GM21526 (cell line): ENCODE results near the gene RBCK1.

Source experiments
- ATAC-seq: cut with Tn5 transposase; IDR thresholded peaks from one replicate; pipeline ENCODE4 v1.9.1; 2021; ENCODE audit warnings: moderate library complexity; ENCODE audit not compliant: unreplicated experiment, low FRiP score

The RBCK1 gene

GRCh38 chr20:396619-397431 lies 11.3 kb upstream of the RBCK1 start:
- no peak for ATAC-seq

- ATAC-seq = no peak
Measured at GRCh38 chr20:397432-398237, 10.5 kb upstream of the RBCK1 start.

GRCh38 chr20:399182-399707 lies 8.9 kb upstream of the RBCK1 start:
- ATAC-seq = no peak

DNA sequence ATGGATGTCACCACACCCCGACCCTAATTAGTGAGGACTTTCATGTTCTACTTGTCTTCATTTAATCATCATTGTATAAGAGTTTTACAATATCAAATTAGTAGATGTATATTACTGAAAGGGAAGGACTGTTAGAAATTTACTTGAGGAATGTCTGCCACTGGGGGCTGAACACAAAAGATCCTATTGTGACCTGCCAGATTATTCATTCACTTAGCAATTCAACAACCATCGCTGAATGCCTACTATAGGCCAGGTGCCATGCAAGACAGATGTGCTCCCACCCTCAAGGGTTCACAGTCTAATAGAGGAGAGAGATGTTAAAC lies 8.0 kb upstream of the RBCK1 start:
- ATAC-seq = no peak

DNA sequence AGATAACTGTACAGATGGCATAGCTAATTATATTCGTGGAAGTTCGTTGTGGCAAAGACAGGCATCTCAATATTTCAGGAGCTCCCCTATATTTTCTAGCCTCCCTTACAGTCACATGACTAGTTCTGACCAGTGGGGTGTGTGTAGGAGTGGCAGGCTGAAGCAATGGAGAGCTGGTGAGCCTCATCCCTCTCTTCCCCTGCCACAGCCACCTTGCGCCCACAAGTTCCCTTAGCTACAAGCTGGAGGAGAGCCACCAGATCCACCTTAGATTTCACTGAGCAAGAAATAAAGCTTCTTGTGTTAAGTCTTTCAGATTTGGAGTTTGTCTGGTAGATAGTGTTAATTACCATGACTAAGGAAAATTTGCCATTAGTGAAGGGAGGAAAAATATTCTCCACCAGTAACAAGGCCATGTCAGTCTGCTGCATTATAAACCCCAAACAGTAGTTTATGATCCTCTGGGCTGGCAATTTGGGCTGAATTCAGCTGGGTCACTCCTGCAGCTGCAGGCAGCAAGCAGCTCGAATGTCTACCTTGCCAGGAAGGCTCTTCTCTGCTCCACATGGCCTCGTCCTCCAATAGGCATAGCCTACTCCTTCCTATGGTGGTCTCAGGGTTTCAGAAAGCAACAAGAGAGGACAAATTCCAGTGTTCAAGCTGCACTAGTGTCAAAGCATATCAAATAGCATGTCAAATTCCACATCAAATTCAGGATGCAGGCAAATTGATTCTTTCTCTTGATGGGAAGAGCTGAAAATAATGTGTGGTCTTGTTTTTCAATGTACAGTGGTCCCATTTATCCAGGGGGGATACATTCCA lies 7.4 kb upstream of the RBCK1 start:
- ATAC-seq = no peak

DNA sequence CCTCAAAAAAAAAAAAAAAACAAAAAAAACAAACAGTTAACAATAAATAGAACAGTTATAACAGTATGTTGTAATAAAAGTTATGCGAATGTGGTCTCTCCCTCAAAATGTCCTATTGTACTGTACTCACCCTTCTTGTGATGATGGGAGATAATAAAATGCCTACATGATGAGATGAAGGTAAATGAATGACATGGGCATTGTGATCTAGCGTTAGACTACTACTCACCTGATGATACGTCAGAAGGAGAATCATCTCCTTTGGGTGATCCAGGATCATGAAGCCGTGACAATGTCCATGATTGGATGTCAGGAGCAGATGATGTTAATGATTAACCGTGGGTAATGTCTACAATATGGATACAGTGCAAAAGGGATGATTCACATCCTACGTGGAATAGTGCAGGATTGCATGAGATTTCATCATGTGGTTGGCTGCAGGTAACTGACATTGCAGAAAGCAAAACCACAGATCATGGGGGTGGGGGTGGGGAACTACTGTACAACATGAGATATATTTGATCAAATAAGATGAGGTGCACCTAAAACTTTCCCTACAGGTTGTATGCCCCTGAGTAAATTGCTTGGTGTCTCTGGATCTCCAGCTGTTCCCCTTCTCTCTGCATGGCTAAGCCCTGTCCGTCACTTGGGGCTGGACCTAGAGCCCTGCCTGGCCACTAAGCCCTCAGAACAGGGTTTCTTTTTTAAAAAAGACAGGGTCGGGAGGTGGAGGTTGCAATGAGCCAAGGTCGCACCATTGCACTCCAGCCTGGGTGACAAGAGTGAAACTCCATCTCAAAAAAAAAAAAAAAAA lies 6.2 kb upstream of the RBCK1 start:
- no peak for ATAC-seq

- ATAC-seq = no peak
Measured at GRCh38 chr20:402496-402885, 5.6 kb upstream of the RBCK1 start.

DNA sequence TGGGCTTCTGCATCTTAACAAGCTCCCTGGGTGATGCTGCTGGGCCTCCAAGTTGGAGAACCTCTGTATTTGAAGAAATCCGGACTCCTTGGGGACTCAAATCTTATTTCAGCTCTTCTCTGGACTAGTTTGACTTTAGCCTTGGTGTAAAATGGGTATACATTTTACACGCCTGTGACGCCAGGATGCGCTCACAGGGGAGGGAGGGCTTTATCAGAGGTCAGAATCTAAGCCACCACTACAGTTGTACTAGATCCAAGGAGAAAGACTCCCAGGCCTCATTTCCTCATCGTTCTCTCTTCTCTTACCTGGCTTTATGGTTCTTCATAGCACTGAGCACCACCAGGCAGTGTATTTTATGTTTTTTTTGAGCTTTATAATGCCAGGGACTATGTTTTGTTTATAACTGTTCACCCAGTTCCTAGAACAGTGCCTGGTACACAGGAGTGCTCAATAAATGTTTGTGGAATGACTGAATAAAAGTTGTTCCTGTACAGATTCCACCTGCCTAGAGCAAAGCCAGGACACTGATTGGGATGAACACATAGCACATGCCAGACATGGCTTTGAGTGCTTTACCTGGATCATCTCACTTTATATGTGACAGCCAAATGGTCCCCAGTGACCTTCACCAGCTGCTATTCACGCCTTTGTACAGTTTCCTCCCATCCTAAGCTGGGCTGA lies 5.1 kb upstream of the RBCK1 start:
- no peak for ATAC-seq

- ATAC-seq = no peak
Measured at GRCh38 chr20:403582-403957, 4.5 kb upstream of the RBCK1 start.

GRCh38 chr20:404088-404487 lies 4.0 kb upstream of the RBCK1 start:
- ATAC-seq = no peak

- ATAC-seq = no peak
Measured at GRCh38 chr20:406200-407132, 1.6 kb upstream of the RBCK1 start.

DNA sequence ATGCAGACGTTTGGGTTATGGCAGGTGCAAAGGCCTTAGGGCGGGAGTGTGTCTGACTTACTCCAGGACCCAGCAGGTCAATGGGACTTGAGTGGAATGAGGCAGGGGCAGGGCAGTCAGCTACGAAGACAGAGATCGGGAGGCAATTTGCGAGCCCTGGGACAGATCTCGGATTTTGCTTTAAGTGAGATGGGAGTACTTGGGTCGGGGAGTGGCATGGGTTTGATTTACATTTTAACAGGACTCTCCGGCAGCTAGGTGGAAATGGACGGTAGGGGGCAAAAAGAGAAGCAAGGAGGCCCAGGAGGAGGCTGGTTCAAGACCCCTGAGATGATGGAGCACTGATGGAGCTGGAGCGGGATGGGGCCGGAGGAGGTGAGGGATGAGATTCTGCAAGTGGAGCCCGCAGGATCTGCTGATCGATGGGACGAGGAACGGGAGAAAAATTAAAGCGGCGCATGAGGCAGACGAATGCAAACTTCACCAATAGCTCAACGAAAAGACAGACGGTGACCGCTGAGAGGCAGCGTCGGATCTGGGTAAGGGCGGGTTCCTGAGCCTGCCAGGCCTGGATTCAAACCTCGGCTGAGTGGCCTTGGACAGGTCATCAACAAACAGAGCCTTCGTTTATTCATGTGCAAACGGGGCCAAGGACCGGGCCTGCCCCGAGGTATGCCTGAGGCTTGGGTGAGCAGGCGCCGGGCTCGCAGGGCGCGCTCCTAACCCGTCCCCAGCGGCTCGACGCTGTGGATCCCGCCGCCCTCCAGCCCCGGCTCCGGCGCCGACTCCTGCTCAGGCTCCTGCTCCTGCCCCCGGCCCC lies 756 bp upstream of the RBCK1 start:
- ATAC-seq = peak; percentile 58

GRCh38 chr20:408843-409696 lies 971 bp downstream of the RBCK1 start:
- ATAC-seq = peak; percentile 5

DNA sequence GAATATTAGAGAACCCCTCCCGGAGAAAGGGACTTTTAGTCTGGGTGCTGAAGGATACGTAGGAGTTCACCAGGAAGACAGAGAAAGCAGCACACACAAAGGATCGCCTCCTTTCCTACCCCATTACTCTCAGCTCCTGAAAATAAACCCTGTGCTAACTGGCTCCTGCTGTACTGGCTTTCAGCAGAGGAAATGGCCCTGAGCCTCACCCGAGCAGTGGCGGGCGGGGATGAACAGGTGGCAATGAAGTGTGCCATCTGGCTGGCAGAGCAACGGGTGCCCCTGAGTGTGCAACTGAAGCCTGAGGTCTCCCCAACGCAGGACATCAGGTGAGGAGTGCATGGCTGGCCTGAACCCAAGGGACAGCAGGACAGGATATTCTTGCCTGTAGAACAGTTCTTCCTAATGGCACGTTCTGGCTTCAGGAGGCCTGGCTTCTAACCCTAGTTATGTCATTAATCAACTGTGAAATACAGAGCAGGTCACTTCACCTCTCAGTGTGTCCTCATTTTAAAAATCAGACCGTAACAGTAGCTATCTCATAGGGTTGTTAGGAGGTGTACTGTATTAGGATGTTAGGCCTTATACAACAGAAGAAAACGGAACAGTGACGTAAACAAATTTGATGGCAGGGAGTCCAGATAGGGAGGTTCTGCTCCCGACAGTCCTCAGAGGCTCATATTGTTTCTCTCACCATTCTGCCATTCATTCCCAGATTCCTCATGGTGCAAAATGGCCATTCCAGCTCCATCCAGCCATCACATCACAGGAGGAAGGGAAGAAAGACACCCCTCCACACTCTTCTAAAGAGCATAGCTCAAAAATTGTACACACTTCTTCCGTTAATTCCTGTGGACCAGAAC lies 1.8 kb downstream of the RBCK1 start:
- no peak for ATAC-seq

GRCh38 chr20:412081-412480 lies 4.0 kb downstream of the RBCK1 start:
- ATAC-seq = no peak

GRCh38 chr20:414161-414560 lies 6.1 kb downstream of the RBCK1 start:
- ATAC-seq = no peak
